Testis (tissue), 2 donors: Measurements from ENCODE around the gene SYNE1.
"Not testable (repeated sequence)": the region's sequence is repeated elsewhere in the genome, so short reads cannot be mapped to it uniquely, and the experiment has no call there.

Experiments used
- POLR2A ChIP-seq: fragments of 450-650 bp; IDR thresholded peaks from one replicate; pipeline ENCODE4 v1.6.1; 2017; ENCODE audit warnings: antibody characterized with exemption, mild to moderate bottlenecking, moderate library complexity
- TF ChIP-seq, protein P1 (sequence below), 3 experiments: fragments of 450-650 bp in 2 of 3; fragments of 200-600 bp in 1 of 3; sonication (generic) in 1 of 3; IDR thresholded peaks; one replicate each; pipeline ENCODE4 v1.5.1; 2016 to 2019; ENCODE audit warnings: antibody characterized with exemption in 3 of 3, mild to moderate bottlenecking in 2 of 3, moderate library complexity in 1 of 3

DNA sequence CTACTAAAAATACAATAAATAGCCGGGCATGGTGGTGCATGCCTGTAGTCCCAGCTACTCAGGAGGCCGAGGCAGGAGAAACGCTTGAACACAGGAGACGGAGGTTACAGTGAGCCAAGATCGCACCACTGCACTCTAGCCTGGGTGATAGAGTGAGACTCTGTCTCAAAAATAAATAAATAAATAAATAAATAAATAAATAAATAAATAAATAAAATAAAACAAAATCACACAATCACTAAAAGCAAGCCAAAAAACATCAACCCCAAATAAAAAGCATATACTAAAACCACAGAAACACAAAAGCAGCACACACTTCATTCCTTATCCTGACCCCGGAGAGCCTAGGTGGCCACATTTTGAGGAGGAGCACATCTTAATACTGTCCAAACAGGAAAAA, 498.8 kb downstream of the SYNE1 start:
- TF ChIP-seq, protein P1, sequence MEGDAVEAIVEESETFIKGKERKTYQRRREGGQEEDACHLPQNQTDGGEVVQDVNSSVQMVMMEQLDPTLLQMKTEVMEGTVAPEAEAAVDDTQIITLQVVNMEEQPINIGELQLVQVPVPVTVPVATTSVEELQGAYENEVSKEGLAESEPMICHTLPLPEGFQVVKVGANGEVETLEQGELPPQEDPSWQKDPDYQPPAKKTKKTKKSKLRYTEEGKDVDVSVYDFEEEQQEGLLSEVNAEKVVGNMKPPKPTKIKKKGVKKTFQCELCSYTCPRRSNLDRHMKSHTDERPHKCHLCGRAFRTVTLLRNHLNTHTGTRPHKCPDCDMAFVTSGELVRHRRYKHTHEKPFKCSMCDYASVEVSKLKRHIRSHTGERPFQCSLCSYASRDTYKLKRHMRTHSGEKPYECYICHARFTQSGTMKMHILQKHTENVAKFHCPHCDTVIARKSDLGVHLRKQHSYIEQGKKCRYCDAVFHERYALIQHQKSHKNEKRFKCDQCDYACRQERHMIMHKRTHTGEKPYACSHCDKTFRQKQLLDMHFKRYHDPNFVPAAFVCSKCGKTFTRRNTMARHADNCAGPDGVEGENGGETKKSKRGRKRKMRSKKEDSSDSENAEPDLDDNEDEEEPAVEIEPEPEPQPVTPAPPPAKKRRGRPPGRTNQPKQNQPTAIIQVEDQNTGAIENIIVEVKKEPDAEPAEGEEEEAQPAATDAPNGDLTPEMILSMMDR (IDR thresholded peaks at IDR 0.05) = not testable (repeated sequence)
- TF ChIP-seq POLR2A = not testable (repeated sequence)
